GM12872 (cell line): Measurements from ENCODE around the gene ZBTB7C.
A peak's percentile ranks its signal among the peaks of the same experiment; 100 is the strongest.

Experiments
- CTCF ChIP-seq: IDR thresholded peaks from 3 replicates; pipeline ENCODE4 v1.5.1; 2011; ENCODE audit warnings: low read depth, mild to moderate bottlenecking, low read length, moderate library complexity; ENCODE audit not compliant: insufficient read depth

ZBTB7C gene

GRCh38 chr18:48030616-48031480 is 378.3 kb downstream of the ZBTB7C start:
- TF ChIP-seq CTCF, result peak; percentile 70

- no peak for TF ChIP-seq CTCF
Measured at GRCh38 chr18:48029296-48029986, 379.7 kb downstream of the ZBTB7C start.

GRCh38 chr18:48028696-48029095 is 380.5 kb downstream of the ZBTB7C start:
- TF ChIP-seq CTCF, result no peak

GRCh38 chr18:48028081-48028480 is 381.1 kb downstream of the ZBTB7C start:
- TF ChIP-seq CTCF, result no peak

GRCh38 chr18:48027401-48027963 is 381.7 kb downstream of the ZBTB7C start:
- TF ChIP-seq CTCF, result no peak

GRCh38 chr18:48026216-48026615 is 383.0 kb downstream of the ZBTB7C start:
- TF ChIP-seq CTCF, result no peak

- no peak for TF ChIP-seq CTCF
Measured at GRCh38 chr18:48024881-48025660, 384.1 kb downstream of the ZBTB7C start.
